LoVo (cell line): ENCODE results near the gene AK2.

Experiments used
- DNase-seq: peaks from one replicate; pipeline ENCODE4 v3.0.0-alpha.2; 2016; ENCODE audit warnings: low spot score

AK2 gene

DNA sequence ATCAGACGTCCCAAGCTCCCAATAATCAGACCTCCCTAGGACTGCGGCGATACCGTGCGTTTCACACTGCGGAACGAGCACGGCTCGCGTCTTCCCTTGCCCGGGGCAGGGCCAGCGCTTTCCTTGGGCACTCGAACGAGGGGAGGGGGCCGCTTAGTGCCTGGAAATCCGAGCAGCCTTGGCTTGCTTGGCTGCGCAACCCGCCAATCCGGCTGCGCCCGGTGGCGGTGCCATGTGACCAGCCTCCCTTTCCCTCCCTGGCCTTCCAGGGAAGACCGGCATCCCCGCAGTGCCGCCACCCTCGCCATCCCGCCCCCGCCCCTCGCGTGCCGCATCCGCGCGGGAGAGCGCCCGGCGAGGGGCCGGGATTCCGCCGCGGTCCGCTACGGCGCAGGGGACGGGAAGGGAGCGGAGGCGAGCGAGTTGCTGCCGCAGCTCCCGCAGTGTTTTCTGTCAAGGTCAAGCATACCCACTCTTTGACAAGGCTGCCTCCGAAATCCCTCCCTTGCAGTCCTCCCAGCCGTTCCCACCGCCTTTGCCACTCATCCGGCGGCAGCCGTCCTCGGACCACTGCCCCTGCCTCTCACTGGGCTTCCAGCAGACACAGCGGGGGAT, 63.8 kb downstream of the AK2 start:
- no peak for DNase-seq

DNA sequence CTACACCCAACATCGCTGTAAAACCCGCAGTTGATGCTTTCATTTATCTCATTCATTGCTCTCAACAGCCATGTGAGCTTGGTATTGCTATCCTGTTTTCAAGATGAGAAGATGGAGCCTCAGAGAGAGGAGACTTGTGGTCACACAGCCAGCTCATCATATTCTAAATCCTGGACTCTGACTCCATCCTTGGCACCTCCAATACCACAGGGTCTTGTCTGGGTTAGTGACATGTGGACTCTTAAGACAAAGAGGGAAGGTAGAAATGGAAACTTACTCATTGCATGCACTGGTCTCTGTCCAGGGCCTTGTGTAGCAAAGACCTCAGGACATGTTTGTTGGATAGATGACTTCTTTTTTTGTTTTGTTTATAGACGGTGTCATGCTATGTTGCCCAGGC, 65.1 kb downstream of the AK2 start:
- DNase-seq = no peak

DNA sequence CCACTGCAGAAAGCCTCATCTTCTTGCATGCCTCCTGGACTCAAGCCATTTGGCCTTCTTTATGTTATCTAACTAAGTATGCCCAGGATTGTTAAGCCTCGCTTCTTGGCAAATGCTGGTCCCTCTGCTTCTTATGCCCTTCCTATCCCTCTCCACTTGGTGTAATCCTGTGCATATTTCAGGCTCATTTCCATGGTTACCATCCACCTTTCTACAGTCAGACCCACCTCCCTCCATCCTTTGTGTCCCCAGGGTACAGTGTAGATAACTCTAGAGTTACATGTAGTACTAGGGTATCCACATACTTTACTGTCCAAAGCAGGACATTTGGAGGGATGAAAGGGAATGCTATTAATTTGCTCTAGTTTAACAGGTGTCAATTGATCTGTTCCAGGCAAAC, 65.5 kb downstream of the AK2 start:
- no peak for DNase-seq

DNA sequence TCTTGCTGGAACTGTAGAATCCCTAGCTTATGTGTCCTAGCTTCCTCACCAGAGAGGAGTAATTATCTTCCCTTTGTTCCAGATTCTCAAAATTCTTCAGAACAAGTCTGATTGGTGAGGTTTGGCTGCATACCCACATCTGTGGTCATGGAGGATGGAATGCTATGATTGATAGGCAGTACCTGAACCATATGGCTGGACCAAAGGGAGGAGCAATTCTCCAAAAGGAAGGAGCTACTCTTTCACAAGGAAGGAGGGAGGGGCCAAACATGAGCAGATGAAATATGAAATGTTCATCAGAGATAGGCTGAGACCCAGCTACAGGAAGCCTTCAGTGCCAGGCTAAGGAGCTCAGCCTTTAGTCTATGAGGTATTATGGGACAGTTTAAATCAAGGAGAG, 67.1 kb downstream of the AK2 start:
- DNase-seq = no peak

DNA sequence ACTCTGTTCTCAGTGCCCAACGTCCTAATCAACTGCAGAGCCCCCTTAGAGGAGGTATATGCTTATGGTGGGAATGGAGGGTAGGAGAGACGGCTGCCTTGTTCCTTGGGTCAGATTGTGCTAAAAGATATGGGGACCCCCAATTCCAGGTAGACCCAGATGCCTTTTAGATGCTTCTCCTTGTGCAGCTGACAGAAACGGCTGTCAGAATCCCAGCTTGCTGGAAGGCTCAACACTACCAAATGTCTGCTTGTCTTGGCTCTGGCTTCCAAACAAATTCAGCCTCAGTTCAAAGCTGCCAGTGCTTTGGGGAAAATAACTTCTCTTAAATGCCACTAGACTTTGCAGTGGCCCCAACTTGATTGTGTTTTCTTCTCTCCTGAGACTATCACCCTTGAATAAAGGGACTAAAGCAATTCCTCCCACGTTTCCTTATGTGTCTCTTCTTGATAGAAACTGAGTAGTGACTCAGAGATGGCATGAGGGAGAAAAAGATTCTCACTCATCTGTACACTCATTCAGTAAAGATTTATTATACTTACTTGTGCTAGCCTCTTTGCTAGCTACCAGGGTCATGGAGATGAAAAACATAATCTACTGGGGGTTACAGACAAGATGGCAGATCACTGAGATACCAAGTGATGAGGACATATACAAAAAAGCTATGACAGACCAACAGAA, 68.7 kb downstream of the AK2 start:
- no peak for DNase-seq

DNA sequence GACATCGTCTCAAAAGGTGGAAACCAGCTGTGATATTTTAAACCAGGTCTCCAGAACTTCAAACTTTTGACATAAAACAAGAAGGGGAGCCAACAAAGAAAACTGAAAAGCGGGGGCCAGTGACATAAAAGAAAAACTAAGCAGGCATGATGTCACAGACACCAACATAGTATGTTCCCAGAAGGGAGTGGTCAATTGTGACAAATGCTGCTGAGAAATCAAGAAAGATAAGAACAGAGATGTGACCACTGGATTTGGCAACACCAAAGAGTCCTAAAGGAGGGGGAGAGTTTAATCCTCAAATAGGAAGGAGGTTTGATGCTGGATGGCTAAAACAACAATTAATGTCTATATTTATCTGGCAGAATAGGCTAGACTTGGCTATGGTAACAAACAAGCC, 69.8 kb downstream of the AK2 start:
- DNase-seq = no peak

DNA sequence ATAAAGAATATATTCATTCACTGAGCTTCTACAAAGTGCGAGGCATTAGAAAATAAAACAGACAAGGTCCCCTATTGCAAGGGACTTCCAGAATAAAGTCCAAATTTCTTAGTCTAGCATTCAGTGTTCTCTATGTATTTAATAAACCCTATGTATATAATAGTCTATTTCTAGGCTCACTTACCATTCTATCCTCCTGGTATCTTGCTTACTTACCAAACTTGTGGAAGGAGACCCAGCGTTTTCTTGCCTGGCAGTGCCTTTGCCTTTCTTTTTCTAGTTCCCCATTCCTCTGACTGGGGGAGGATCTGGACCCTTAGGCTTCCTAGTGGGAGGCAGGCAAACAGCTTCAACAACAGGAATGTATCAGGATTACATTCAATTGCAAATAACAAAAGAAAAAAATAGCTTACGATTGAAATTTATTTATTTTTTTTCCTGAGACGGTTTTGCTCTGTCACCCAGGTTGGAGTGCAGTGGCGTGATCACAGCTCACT, 71.4 kb downstream of the AK2 start:
- no peak for DNase-seq

DNA sequence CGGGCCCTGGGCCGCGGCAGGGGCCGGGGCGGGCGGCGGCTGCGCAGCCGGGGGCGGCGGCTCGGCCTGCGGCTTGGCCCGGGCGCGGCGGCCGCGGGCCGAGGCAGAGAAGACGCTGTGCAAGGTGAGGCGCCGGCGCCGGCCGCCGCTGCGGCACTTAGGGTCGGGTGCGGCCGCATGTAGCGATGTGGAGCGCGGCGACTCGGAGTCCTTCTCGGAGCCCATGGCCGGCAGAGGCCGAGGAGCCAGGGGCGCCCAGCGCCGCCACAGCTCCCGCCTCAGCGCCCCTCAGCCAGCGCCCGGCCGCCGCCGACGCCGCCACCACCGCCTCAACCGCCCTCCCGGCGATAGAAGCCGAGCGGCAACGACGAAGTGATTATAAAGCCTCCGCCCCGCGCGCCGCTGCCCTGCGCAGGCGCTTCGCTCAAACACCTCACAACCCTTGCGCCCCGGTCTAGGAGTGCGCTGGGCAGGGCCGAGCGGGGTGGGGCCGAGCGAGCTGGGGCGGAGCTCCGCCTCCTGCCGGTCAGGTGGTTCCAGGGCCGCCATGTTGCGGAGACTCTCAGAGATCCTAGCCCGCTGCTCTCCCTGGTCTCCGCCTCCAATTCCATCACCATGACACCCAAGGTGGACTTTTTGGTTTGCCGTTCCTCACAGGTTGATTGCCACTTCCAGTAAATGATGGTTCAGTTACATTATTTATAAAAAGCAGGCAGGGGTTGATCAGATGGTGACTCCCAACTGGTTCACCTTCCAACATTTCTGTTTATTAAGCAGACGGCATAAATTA, 72.0 kb downstream of the AK2 start, which contains the start of gene RNF19B:
Gene RNF19B (minus strand): TSS at position 349 of the 790 bp plus-strand sequence. CDS start 124 bp downstream, at position 225.
- DNase-seq = peak; percentile 97

DNA sequence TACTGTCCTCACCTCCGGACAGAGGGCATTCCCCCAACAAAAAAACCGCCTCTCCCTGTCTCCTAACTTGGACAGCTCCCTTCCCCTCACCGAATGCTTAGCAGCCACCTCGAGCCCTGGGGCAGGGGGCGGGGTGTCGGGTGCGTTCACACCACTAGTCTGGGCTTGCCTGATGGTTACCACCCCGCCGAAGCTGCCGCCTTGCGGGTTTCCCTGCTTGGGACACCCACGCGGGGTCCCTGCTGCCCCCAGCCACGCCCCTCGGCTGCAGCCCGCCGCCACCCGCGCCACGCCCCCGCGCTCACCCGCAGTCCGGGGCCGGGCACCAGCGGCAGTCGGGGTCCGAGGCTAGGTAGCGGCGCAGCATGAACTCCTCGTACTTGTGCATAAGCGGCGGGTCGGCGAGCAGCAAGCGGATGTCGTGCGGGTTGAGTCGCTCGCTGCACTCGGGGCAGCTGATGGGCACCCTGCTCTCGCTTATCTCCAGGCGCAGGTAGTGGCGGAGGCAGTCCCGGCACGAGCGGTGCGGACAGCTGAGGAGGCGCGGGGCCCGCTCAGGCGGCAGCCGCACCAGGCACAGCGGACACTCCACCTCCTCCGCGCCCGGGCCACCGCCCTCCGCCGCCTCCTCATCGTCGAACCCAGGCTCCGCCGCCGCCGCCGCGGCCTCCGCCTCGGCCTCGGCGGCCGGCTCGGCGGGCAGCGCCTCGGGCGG, 72.8 kb downstream of the AK2 start:
- peak; percentile 46 for DNase-seq

DNA sequence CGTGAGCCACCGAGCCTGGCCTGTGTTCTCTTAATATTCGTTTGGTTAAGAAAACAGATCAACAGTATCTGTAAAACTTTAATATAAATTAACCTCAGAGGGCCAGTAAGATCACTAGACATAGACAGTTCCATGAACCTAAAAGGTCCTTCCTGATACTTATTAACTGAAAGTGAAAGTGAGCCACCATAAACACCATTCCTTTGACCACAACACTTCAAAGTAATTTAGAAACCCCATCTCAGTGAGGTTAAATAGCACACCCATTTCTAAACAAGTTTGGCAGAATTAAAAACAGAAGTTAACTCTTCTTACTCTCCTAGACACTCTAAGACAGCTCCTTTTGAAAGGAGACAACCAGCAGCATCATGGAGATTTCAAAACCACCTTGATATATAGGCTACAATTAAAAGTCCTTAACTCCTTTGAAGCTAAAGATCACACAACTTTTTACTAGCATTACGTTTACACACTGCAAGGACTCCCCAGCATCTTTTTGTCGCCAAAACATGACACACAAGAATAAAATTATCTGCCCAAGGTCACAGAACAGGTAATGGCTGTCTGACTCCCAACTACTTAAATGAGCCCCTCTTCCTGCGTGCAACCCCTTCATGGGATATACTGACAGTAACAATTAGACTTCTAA, 74.3 kb downstream of the AK2 start:
- peak; percentile 32 for DNase-seq

DNA sequence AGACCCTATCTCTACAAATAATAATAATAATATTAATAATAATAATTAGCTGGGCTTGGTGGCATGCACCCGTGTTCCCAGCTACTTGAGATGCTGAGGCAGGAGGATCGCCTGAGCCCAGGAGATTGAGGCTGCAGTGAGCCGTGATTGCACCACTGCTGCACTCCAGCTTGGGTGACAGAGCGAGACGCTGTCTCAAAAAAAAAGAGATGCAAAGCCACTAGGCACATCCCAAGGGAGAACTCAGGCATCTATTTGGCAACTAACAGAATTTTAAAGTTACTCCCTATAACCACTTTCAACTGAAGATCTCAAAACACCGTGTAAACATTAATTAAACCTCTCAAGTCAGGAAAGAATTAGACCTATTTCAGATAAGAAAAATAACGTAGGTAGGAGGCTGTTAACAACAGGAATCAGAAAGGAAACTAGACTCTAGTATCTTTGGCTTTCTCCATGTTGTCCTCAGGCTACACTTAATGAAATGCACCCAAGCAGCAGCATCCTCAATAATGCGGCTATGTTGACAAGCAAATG, 75.8 kb downstream of the AK2 start:
- no peak for DNase-seq

DNA sequence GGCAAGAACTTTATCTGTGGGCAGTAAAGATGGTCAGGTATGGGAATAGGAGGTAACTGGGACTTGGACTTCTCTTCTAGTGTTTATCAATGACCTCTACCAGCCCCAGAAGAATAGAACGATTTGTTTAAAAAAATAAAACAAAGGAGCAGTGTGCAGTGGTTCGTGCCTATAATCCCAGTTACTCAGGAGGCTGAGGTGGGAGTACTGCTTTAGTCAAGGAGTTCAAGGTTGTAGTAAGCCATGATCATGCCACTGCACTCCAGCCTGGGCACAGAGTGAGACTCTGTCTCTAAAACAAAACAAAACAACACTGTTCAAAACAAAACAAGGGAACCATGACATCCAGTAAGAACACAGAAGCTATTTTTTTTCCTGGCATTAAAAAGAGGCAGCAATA, 76.3 kb downstream of the AK2 start:
- no peak for DNase-seq

DNA sequence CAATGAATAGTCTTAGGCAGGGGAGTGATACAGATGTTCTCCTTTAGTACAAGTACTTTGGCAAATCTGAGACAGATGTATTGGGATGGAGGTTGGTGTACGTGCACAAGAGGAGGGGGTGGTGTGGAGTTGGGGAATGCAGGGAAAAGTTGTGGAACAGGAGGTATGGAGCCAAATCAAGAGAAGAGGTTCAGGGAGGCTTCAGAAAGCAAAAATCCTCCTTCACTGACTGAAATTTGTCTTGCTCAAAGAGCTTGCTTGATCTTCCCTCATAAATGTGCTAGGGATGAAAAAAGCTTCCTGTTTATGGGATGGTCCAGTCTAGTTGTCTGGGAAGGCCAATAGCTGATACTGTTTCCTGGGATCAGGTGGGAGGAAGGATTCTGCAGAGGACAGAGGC, 77.9 kb downstream of the AK2 start:
- DNase-seq = no peak
